HepG2 (cell line): Measurements from ENCODE around the gene RERGL. TPM values are rescaled to one million over a fixed set of nuclear protein-coding genes. Genes with fewer than 3 reads are reported as not detected.

Experiments used
- ATAC-seq: fragments of 200-7000 bp; cut with Tn5 transposase; 3 replicates; pipeline ENCODE4 v1.9.1; 2020; ENCODE audit warnings: mild to moderate bottlenecking, moderate library complexity
- BruUV-seq: library from RNA; stranded (reverse); fragments of 400-500 nt; replicated peaks from 2 replicates; lab custom pipeline; 2021; lab: Mats Ljungman, UMichigan
- CTCF ChIA-PET: fragments of 300-600 bp; formaldehyde crosslinking; extraction: SDS; loops from one replicate; lab custom pipeline; 2021; ENCODE audit warnings: low total read pairs, inconsistent platforms, low intra/inter-chr PET ratio; lab: Yijun Ruan, JAX
- POLR2A ChIA-PET: fragments of 350-600 bp; sonication (Branson Sonifier 250); formaldehyde crosslinking; loops from one replicate; lab custom pipeline; 2020; ENCODE audit warnings: antibody characterized with exemption, inconsistent platforms; lab: Yijun Ruan, JAX
- DNase-seq: peaks from one replicate; pipeline ENCODE4 v3.0.0-alpha.2; 2015; ENCODE audit warnings: low spot score
- FAIRE-seq: peaks from 3 replicates; lab custom pipeline; 2011; peaks lifted over from hg19 to GRCh38; lab: Jason Lieb, UNC
- H2AFZ ChIP-seq: one replicate; pipeline ENCODE4 v1.6.1; 2011; ENCODE audit warnings: low read length, inconsistent platforms
- H3K27ac ChIP-seq: fragments of 300-600 bp; 3 replicates; pipeline ENCODE4 v1.8.0; 2011; ENCODE audit warnings: mixed run types, mild to moderate bottlenecking, mixed read lengths, low read length, inconsistent platforms; ENCODE audit not compliant: insufficient read depth; ENCODE audit errors: extremely low read length
- H3K27me3 ChIP-seq, 2 experiments: fragments of 200-600 bp in 1 of 2; 2 replicates in 1 of 2; 3 replicates in 1 of 2; pipeline versions ENCODE4 v1.6.0 to v1.8.0; 2011; ENCODE audit warnings: low read length in 2 of 2, mild to moderate bottlenecking in 2 of 2, moderate library complexity in 2 of 2, inconsistent platforms in 1 of 2; ENCODE audit not compliant: insufficient read depth in 2 of 2, control insufficient read depth in 1 of 2
- H3K36me3 ChIP-seq, 2 experiments: fragments of 200-600 bp in 1 of 2; replicated peaks in 1 of 2; 2 replicates in 1 of 2; 3 replicates in 1 of 2; pipeline versions ENCODE4 v1.5.1 to v1.8.0; 2011; ENCODE audit warnings: low read length in 2 of 2, inconsistent platforms in 1 of 2; ENCODE audit not compliant: insufficient read depth in 2 of 2, control insufficient read depth in 1 of 2
- H3K4me1 ChIP-seq: 2 replicates; pipeline ENCODE4 v1.5.1; 2012; ENCODE audit warnings: low read length, inconsistent platforms; ENCODE audit not compliant: insufficient read depth
- H3K4me2 ChIP-seq: 2 replicates; pipeline ENCODE4 v1.6.0; 2011; ENCODE audit warnings: low read depth, low read length, inconsistent platforms
- H3K4me3 ChIP-seq, 3 experiments: fragments of 200-600 bp in 1 of 3; sonication (generic), shearing (Covaris generic) in 1 of 3; replicated peaks in 1 of 3; 2 replicates each; pipeline ENCODE4 v1.5.1; 2011 to 2016; ENCODE audit warnings: low read length in 3 of 3, inconsistent platforms in 2 of 3, low read depth in 2 of 3, mild to moderate bottlenecking in 2 of 3, control low read depth in 1 of 3, mixed read lengths in 1 of 3; ENCODE audit not compliant: insufficient read depth in 1 of 3
- H3K79me2 ChIP-seq: one replicate; pipeline ENCODE4 v1.6.1; 2011; ENCODE audit warnings: low read length, inconsistent platforms; ENCODE audit not compliant: insufficient read depth
- H3K9ac ChIP-seq: 2 replicates; pipeline ENCODE4 v1.6.0; 2011; ENCODE audit warnings: mild to moderate bottlenecking, low read depth, low read length, inconsistent platforms; ENCODE audit not compliant: insufficient read depth
- H3K9me3 ChIP-seq: 2 replicates; pipeline ENCODE4 v1.5.1; 2012; ENCODE audit warnings: mild to moderate bottlenecking, low read length
- H4K20me1 ChIP-seq: 2 replicates; pipeline ENCODE4 v1.6.0; 2011; ENCODE audit warnings: inconsistent platforms, mild to moderate bottlenecking, low read length, moderate library complexity; ENCODE audit not compliant: insufficient read depth
- CCAR2 ChIP-seq: fragments of 200-400 bp; formaldehyde crosslinking; optimal IDR thresholded peaks from 2 replicates; pipeline ENCODE3; 2018; ENCODE audit warnings: low read depth, mild to moderate bottlenecking, low read length, moderate library complexity
- HNF1A ChIP-seq, 2 experiments: sonication (generic) in 1 of 2; formaldehyde crosslinking in 1 of 2; IDR thresholded peaks; 2 replicates each; pipeline versions ENCODE4 v1.4.0 to v1.6.1; 2016 to 2020; ENCODE audit warnings: borderline replicate concordance in 1 of 2, low read depth in 1 of 2, mild to moderate bottlenecking in 1 of 2, missing genetic modification reagents in 1 of 2
- MIXL1 ChIP-seq: IDR thresholded peaks from 2 replicates; pipeline ENCODE4 v1.6.1; 2016
- SSRP1 ChIP-seq: IDR thresholded peaks from 2 replicates; pipeline ENCODE4 v1.6.1; 2016; ENCODE audit warnings: control low read depth
- ZFAT ChIP-seq: sonication (generic); formaldehyde crosslinking; conservative IDR thresholded peaks from 2 replicates; pipeline ENCODE4 v1.8.1; 2023; ENCODE audit warnings: missing genetic modification reagents, inconsistent platforms
- ZNF138 ChIP-seq: sonication (generic); formaldehyde crosslinking; IDR thresholded peaks from 2 replicates; pipeline ENCODE4 v1.5.0; 2020; ENCODE audit warnings: mild to moderate bottlenecking, low read depth, missing genetic modification reagents
- WGBS: methylation state at CpG from one replicate; pipeline ENCODE4 v1.1.6; 2017; ENCODE audit warnings: low lambda C conversion rate; 5-methylcytosine and 5-hydroxymethylcytosine counted together
- in situ Hi-C: cut with HindIII; loops from 2 replicates; pipeline ENCODE4 v1.10.0; 2017; ENCODE audit warnings: low pct_unique_long_range_greater_than_20kb; ENCODE audit not compliant: extremely low pct_ligation_motif_present
- intact Hi-C: fragments of 100-400 bp; cut with micrococcal nuclease; formaldehyde crosslinking; loops from one replicate; pipeline ENCODE4 v1.10.0; 2022; ENCODE audit not compliant: unreplicated experiment
- polyA plus RNA-seq, 8 experiments: library from polyadenylated mRNA; depleted of rRNA in 3 of 8; stranded (reverse) in 7 of 8; unstranded in 1 of 8; fragments of >200 nt; fragmentation: Illumina TruSeq in 4 of 8; extraction: Trizol in 4 of 8; gene quantifications; 2 replicates each; pipeline versions ENCODE4 v1.2.1 to v1.2.3, GENCODE V29; 2011 to 2016; ENCODE audit warnings: low read depth in 4 of 8, missing spikeins in 1 of 8, mixed read lengths in 1 of 8; ENCODE audit not compliant: insufficient read depth in 1 of 8
- total RNA-seq, 5 experiments: library from RNA; depleted of rRNA; stranded (reverse); fragments of >200 nt; fragmentation: Illumina TruSeq; extraction: Trizol; gene quantifications; 2 replicates each; pipeline ENCODE4 v1.2.3, GENCODE V29; 2016; ENCODE audit warnings: low read depth in 1 of 5

Gene RERGL
- total and polyA plus RNA-seq, 2 of the 13 experiments (the other 11 are each of a cell fraction or from before 2014, with no cell fraction given): not detected

DNA sequence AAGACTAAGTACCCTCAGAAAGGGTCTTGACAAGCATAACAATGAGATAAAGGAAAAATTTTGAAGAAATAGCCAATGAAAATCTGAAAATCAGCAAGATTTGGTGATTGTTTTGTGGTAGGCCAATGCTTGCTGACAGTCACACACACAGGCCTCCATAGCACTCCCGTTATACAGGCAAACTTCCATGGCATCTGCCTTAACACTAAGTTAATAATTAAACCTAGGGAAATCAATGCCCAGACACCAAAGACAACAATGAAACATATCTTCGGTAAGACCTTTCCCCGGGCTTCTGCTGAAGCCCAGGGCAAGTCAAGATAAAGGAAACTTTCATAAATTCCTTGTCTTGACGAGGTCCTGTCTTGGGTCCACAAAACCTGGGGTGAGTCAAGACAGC lies 18.6 kb upstream of the RERGL start:
- in situ Hi-C loops (no loop called here), intact Hi-C loops (no loop called here)
- Histone ChIP-seq H3K27ac (no peak overlapping the region), H4K20me1 (no peaks in the 10 kb centered on the region), H2AFZ (no peak overlapping the region), H3K4me1 (peaks cover 6% of the 10 kb centered on the region; the same call in 1 of the 2 replicates), H3K4me2 (no peak overlapping the region), H3K27me3 (no peaks in the 10 kb centered on the region), H3K9ac (no peak overlapping the region), H3K79me2 (no peaks in the 10 kb centered on the region), H3K9me3 (peaks cover 58% of the 10 kb centered on the region), H3K4me3 (no peak overlapping the region), H3K36me3 (no peaks in the 10 kb centered on the region)
- peak; percentile 74 for ATAC-seq
- BruUV-seq: no TSS peak
- peak; percentile 7 for DNase-seq
- WGBS: 3% methylated on average over 4 of the region's 4 CpGs
- FAIRE-seq: no peak
- CTCF ChIA-PET: no interaction called here
- POLR2A ChIA-PET: no interaction called here
- no peak for TF ChIP-seq ZFAT (CRISPR knock-in tag)
- TF ChIP-seq ZNF138: no peak
- TF ChIP-seq CCAR2: no peak
- no peak for TF ChIP-seq SSRP1
- TF ChIP-seq MIXL1: 0 out of 2 replicates have a peak, but pooled peaks have one; percentile 31
- peak; percentile 71 for TF ChIP-seq HNF1A (IDR thresholded peaks at IDR 0.05; ENCODE audit: low read depth)
- no peak for TF ChIP-seq HNF1A (CRISPR knock-in tag; IDR thresholded peaks at IDR 0.05; ENCODE audit: borderline replicate concordance)
